ENCODE data around the gene GNE. TPM values are rescaled to one million over a fixed set of nuclear protein-coding genes. Genes with fewer than 3 reads are reported as not detected.
"Not testable (repeated sequence)": the region's sequence is repeated elsewhere in the genome, so short reads cannot be mapped to it uniquely, and the experiment has no call there.

The GNE gene
- total and polyA plus RNA-seq, 10 donors: 3.6 to 24.6 (median 15.6) TPM

- WGBS, 5 donors: 88 to 96% (median 93%) methylated on average over 1 of the region's 1 CpG
- no peaks in the 10 kb centered on the region for H3K4me1 ChIP-seq
- H3K27ac ChIP-seq: no peak overlapping the region
- TF ChIP-seq POLR2A (IDR thresholded peaks at IDR 0.05) (no peak), POLR2AphosphoS5 (IDR thresholded peaks at IDR 0.05) (no peak)
- TF ChIP-seq, protein P1, sequence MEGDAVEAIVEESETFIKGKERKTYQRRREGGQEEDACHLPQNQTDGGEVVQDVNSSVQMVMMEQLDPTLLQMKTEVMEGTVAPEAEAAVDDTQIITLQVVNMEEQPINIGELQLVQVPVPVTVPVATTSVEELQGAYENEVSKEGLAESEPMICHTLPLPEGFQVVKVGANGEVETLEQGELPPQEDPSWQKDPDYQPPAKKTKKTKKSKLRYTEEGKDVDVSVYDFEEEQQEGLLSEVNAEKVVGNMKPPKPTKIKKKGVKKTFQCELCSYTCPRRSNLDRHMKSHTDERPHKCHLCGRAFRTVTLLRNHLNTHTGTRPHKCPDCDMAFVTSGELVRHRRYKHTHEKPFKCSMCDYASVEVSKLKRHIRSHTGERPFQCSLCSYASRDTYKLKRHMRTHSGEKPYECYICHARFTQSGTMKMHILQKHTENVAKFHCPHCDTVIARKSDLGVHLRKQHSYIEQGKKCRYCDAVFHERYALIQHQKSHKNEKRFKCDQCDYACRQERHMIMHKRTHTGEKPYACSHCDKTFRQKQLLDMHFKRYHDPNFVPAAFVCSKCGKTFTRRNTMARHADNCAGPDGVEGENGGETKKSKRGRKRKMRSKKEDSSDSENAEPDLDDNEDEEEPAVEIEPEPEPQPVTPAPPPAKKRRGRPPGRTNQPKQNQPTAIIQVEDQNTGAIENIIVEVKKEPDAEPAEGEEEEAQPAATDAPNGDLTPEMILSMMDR (IDR thresholded peaks at IDR 0.05 in 8 of 11, conservative IDR thresholded peaks at IDR 0.05 in 3 of 11): no peak
- H3K4me3 ChIP-seq: no peak overlapping the region
- DNase-seq: no peak
- no peaks in the 10 kb centered on the region for H3K27me3 ChIP-seq (replicated peaks in 1 of 7)
- intact Hi-C loops (cut with DNase I; ENCODE audit: low total_unique reads): no loop called here
- H3K36me3 ChIP-seq: no peaks in the 10 kb centered on the region
- H3K9me3 ChIP-seq: no peaks in the 10 kb centered on the region
Measured at GRCh38 chr9:36276254-36276653, 18.0 kb upstream of the GNE start.

- H3K27ac ChIP-seq: no peak overlapping the region
- H3K27me3 ChIP-seq (replicated peaks in 1 of 7): no peaks in the 10 kb centered on the region
- no peaks in the 10 kb centered on the region for H3K4me1 ChIP-seq
- no peak overlapping the region for H3K4me3 ChIP-seq
- no peaks in the 10 kb centered on the region for H3K36me3 ChIP-seq
- intact Hi-C loops (cut with DNase I; ENCODE audit: low total_unique reads): no loop called here
- TF ChIP-seq, protein P1 (IDR thresholded peaks at IDR 0.05 in 8 of 11, conservative IDR thresholded peaks at IDR 0.05 in 3 of 11): no peak
- TF ChIP-seq POLR2A (IDR thresholded peaks at IDR 0.05): no peak
- no peak for TF ChIP-seq POLR2AphosphoS5 (IDR thresholded peaks at IDR 0.05)
- DNase-seq: no peak
- WGBS, 5 donors: 94 to 98% (median 96%) methylated on average over 3 of the region's 3 CpGs
- H3K9me3 ChIP-seq: no peaks in the 10 kb centered on the region
Measured at GRCh38 chr9:36275060-36275459, 16.8 kb upstream of the GNE start.

DNA sequence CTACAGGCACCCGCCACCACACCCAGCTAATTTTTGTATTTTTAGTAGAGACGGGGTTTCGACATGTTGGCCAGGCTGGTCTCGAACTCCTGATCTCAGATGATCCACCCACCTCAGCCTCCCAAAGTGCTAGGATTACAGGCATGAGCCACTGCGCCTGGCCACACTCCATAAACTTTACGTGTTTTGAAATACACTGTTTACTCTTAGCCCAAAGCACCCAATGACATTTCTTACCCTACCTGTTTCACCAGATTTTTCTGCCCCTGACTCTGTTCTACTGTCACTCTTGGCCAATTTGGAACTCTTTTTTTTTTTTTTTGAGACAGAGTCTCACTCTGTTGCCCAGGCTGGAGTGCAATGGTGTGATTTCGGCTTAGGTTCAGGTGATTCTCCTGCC, 15.1 kb upstream of the GNE start:
- intact Hi-C loops (cut with DNase I; ENCODE audit: low total_unique reads); DNase-seq: not testable (repeated sequence)
- 96 to 98% (median 97%) methylated on average over 7 of the region's 7 CpGs for WGBS, 5 donors

DNA sequence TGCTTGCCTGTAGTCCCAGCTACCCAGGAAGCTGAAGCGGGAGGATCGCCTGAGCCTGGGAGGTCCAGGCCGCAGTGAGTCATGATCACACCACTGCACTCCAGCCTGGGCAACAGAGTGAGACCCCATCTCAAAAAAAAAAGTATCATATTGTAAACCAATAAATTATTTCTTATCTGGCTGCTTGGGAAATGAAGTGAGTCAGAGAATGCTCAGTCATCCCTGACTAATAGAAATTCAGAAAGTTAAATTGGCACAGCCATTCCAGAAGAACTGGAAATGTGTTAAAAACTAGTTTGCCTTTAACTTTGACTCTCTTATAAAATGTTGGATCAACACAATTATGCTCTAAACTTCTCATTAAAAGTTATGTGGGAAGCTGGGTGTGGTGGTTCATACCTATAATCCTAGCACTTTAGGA, 9.8 kb upstream of the GNE start:
- H3K27me3 ChIP-seq (replicated peaks in 1 of 7): no peaks in the 10 kb centered on the region
- 62 to 100% (median 67%) methylated on average over 3 of the region's 3 CpGs for WGBS, 5 donors
- intact Hi-C loops (cut with DNase I; ENCODE audit: low total_unique reads): no loop called here
- H3K4me3 ChIP-seq: no peak overlapping the region
- TF ChIP-seq, protein P1 (IDR thresholded peaks at IDR 0.05 in 8 of 11, conservative IDR thresholded peaks at IDR 0.05 in 3 of 11): no peak
- no peak for TF ChIP-seq POLR2AphosphoS5 (IDR thresholded peaks at IDR 0.05)
- TF ChIP-seq POLR2A (IDR thresholded peaks at IDR 0.05): no peak
- H3K27ac ChIP-seq: no peak overlapping the region
- no peak for DNase-seq
- H3K36me3 ChIP-seq: peaks cover 0 to 6% (median 0%) of the 10 kb centered on the region in 6 donors
- no peaks in the 10 kb centered on the region for H3K4me1 ChIP-seq
- no peaks in the 10 kb centered on the region for H3K9me3 ChIP-seq

More for the DNA sequence above, 15.1 kb upstream of the GNE start:
- H3K27ac ChIP-seq; H3K4me3 ChIP-seq; H3K27me3 ChIP-seq (replicated peaks in 1 of 7); H3K36me3 ChIP-seq; H3K9me3 ChIP-seq; H3K4me1 ChIP-seq: not testable (repeated sequence)

GRCh38 chr9:36264896-36265295, 6.6 kb upstream of the GNE start:
- DNase-seq: no peak

More at GRCh38 chr9:36264896-36265295, 6.6 kb upstream of the GNE start:
- Histone ChIP-seq H3K4me1 (no peaks in the 10 kb centered on the region), H3K27me3 (replicated peaks in 1 of 7) (no peaks in the 10 kb centered on the region), H3K9me3 (no peaks in the 10 kb centered on the region), H3K27ac (no peak overlapping the region), H3K36me3 (peaks cover 0 to 6% (median 0%) of the 10 kb centered on the region in 6 donors), H3K4me3 (no peak overlapping the region)
- 96 to 98% (median 97%) methylated on average over 22 of the region's 22 CpGs for WGBS, 5 donors
- TF ChIP-seq, protein P1 (IDR thresholded peaks at IDR 0.05 in 8 of 11, conservative IDR thresholded peaks at IDR 0.05 in 3 of 11): no peak
- TF ChIP-seq POLR2AphosphoS5 (IDR thresholded peaks at IDR 0.05) (no peak), POLR2A (IDR thresholded peaks at IDR 0.05) (no peak)
- intact Hi-C loops (cut with DNase I; ENCODE audit: low total_unique reads): no loop called here

Data from spleen (tissue), 11 donors.